IMR-90 (cell line): Measurements from ENCODE around the gene SPATA12. TPM values are rescaled to one million over a fixed set of nuclear protein-coding genes. Genes with fewer than 3 reads are reported as not detected.

Source experiments
- ATAC-seq: fragments of 200-7000 bp; cut with Tn5 transposase; 2 replicates; pipeline ENCODE4 v1.9.1; 2020; ENCODE audit warnings: low read depth, mild to moderate bottlenecking, moderate library complexity
- BruUV-seq: library from RNA; stranded (reverse); fragments of 400-500 nt; replicated peaks from 2 replicates; lab custom pipeline; 2021; lab: Mats Ljungman, UMichigan
- CTCF ChIA-PET: fragments of 300-600 bp; formaldehyde crosslinking; extraction: SDS; loops from one replicate; lab custom pipeline; 2021; ENCODE audit warnings: antibody characterized with exemption; lab: Yijun Ruan, JAX
- POLR2A ChIA-PET: fragments of 300-600 bp; sonication (Branson Sonifier 250); formaldehyde crosslinking; loops from one replicate; lab custom pipeline; 2022; ENCODE audit warnings: antibody characterized with exemption; ENCODE audit not compliant: unreplicated experiment; lab: Charles Lee
- DNase-seq: peaks from one replicate; pipeline ENCODE4 v3.0.0; 2013
- H2AFZ ChIP-seq: replicated peaks from 2 replicates; pipeline ENCODE3; 2013; ENCODE audit warnings: low read length, mild to moderate bottlenecking; ENCODE audit not compliant: poor library complexity
- H2AK5ac ChIP-seq: 2 replicates; pipeline ENCODE4 v1.6.1; 2013; ENCODE audit warnings: low read depth, low read length, inconsistent platforms
- H2AK9ac ChIP-seq: replicated peaks from 2 replicates; pipeline ENCODE3; 2013; ENCODE audit warnings: mild to moderate bottlenecking, low read depth, low read length, moderate library complexity; ENCODE audit not compliant: poor library complexity
- H2BK120ac ChIP-seq: 2 replicates; pipeline ENCODE4 v1.6.1; 2013; ENCODE audit warnings: low read depth, low read length, inconsistent platforms
- H2BK15ac ChIP-seq: 3 replicates; pipeline ENCODE4 v1.6.1; 2013; ENCODE audit warnings: low read depth, low read length, inconsistent platforms
- H2BK20ac ChIP-seq: 2 replicates; pipeline ENCODE4 v1.6.1; 2013; ENCODE audit warnings: low read depth, mild to moderate bottlenecking, inconsistent platforms, low read length, moderate library complexity
- H2BK5ac ChIP-seq: 2 replicates; pipeline ENCODE4 v1.6.1; 2013; ENCODE audit warnings: mild to moderate bottlenecking, low read depth, low read length, inconsistent platforms; ENCODE audit not compliant: poor library complexity, severe bottlenecking
- H3K14ac ChIP-seq: replicated peaks from 2 replicates; pipeline ENCODE4 v1.6.1; 2013; ENCODE audit warnings: low read depth, low read length, inconsistent platforms
- H3K18ac ChIP-seq: 2 replicates; pipeline ENCODE4 v1.6.1; 2013; ENCODE audit warnings: low read depth, low read length, control low read depth
- H3K23ac ChIP-seq: 2 replicates; pipeline ENCODE4 v1.6.1; 2013; ENCODE audit warnings: low read depth, low read length, inconsistent platforms
- H3K27ac ChIP-seq: 2 replicates; pipeline ENCODE4 v1.5.1; 2013; ENCODE audit warnings: mild to moderate bottlenecking, control low read depth, low read length; ENCODE audit not compliant: insufficient read depth
- H3K27me3 ChIP-seq: 2 replicates; pipeline ENCODE4 v1.6.1; 2013; ENCODE audit warnings: low read length; ENCODE audit not compliant: control insufficient read depth, insufficient read depth
- H3K36me3 ChIP-seq: 2 replicates; pipeline ENCODE4 v1.6.1; 2013; ENCODE audit warnings: low read length, mixed read lengths; ENCODE audit not compliant: control insufficient read depth, insufficient read depth
- H3K4ac ChIP-seq: 2 replicates; pipeline ENCODE4 v1.6.1; 2013; ENCODE audit warnings: low read depth, low read length, inconsistent platforms
- H3K4me1 ChIP-seq: 2 replicates; pipeline ENCODE4 v1.6.1; 2013; ENCODE audit warnings: low read length, mixed read lengths; ENCODE audit not compliant: control insufficient read depth, insufficient read depth
- H3K4me2 ChIP-seq: 2 replicates; pipeline ENCODE4 v1.6.1; 2013; ENCODE audit warnings: low read depth, mild to moderate bottlenecking, control low read depth, low read length, moderate library complexity
- H3K4me3 ChIP-seq: 2 replicates; pipeline ENCODE4 v1.5.1; 2013; ENCODE audit warnings: low read depth, mild to moderate bottlenecking, control low read depth, low read length, moderate library complexity; ENCODE audit not compliant: insufficient read depth
- H3K56ac ChIP-seq: 2 replicates; pipeline ENCODE4 v1.6.1; 2013; ENCODE audit warnings: low read length, inconsistent platforms; ENCODE audit not compliant: insufficient read depth; ENCODE audit errors: extremely low read depth
- H3K79me1 ChIP-seq, 2 experiments: 2 replicates each; pipeline ENCODE4 v1.6.1; 2013; ENCODE audit warnings: low read length in 2 of 2, inconsistent platforms in 1 of 2, low read depth in 1 of 2
- H3K9ac ChIP-seq: 2 replicates; pipeline ENCODE4 v1.6.1; 2013; ENCODE audit warnings: low read depth, low read length, control low read depth
- H3K9me1 ChIP-seq: 2 replicates; pipeline ENCODE4 v1.6.1; 2013; ENCODE audit warnings: low read length, inconsistent platforms; ENCODE audit not compliant: insufficient read depth
- H3K9me3 ChIP-seq: 2 replicates; pipeline ENCODE4 v1.6.1; 2013; ENCODE audit warnings: low read length; ENCODE audit not compliant: control insufficient read depth, insufficient read depth
- H4K20me1 ChIP-seq: 2 replicates; pipeline ENCODE4 v1.6.1; 2013; ENCODE audit warnings: low read length, inconsistent platforms; ENCODE audit not compliant: insufficient read depth
- H4K5ac ChIP-seq: 2 replicates; pipeline ENCODE4 v1.6.1; 2013; ENCODE audit warnings: mild to moderate bottlenecking, low read depth, low read length, control low read depth
- H4K8ac ChIP-seq, 2 experiments: 2 replicates each; pipeline ENCODE4 v1.6.1; 2013; ENCODE audit warnings: low read depth in 2 of 2, low read length in 2 of 2, control low read depth in 1 of 2, inconsistent platforms in 1 of 2
- H4K91ac ChIP-seq: 2 replicates; pipeline ENCODE4 v1.6.1; 2013; ENCODE audit warnings: low read depth, low read length, inconsistent platforms; ENCODE audit not compliant: insufficient read depth
- BHLHE40 ChIP-seq: fragments of 150-350 bp; IDR thresholded peaks from 2 replicates; pipeline ENCODE4 v1.6.1; 2016; ENCODE audit warnings: mild to moderate bottlenecking, low read depth, low read length
- CEBPB ChIP-seq: IDR thresholded peaks from 2 replicates; pipeline ENCODE4 v1.6.1; 2012; ENCODE audit warnings: low read depth, low read length, improper control_type of control experiment
- CHD1 ChIP-seq: IDR thresholded peaks from 2 replicates; pipeline ENCODE4 v1.6.1; 2012; ENCODE audit warnings: low read depth, low read length, improper control_type of control experiment
- CTCF ChIP-seq: conservative IDR thresholded peaks from 2 replicates; pipeline ENCODE4 v1.5.1; 2012; ENCODE audit warnings: mild to moderate bottlenecking, low read depth, low read length, improper control_type of control experiment
- ELK1 ChIP-seq: fragments of 150-350 bp; IDR thresholded peaks from 2 replicates; pipeline ENCODE4 v1.6.1; 2016; ENCODE audit warnings: low read depth, mild to moderate bottlenecking, low read length, moderate library complexity, borderline replicate concordance
- FOS ChIP-seq: fragments of 150-350 bp; IDR thresholded peaks from 2 replicates; pipeline ENCODE4 v1.6.1; 2016; ENCODE audit warnings: low read depth, low read length
- MAFK ChIP-seq: IDR thresholded peaks from 2 replicates; pipeline ENCODE4 v1.6.1; 2012; ENCODE audit warnings: low read depth, low read length, improper control_type of control experiment
- MAZ ChIP-seq: IDR thresholded peaks from 2 replicates; pipeline ENCODE4 v1.6.1; 2012; ENCODE audit warnings: low read depth, mild to moderate bottlenecking, low read length, improper control_type of control experiment, moderate library complexity, borderline replicate concordance
- MXI1 ChIP-seq: IDR thresholded peaks from 2 replicates; pipeline ENCODE4 v1.6.1; 2012; ENCODE audit warnings: low read depth, mild to moderate bottlenecking, low read length, moderate library complexity, borderline replicate concordance
- POLR2A ChIP-seq: IDR thresholded peaks from 2 replicates; pipeline ENCODE4 v1.6.1; 2012; ENCODE audit warnings: mild to moderate bottlenecking, low read depth, low read length
- RAD21 ChIP-seq: IDR thresholded peaks from 2 replicates; pipeline ENCODE4 v1.6.1; 2012; ENCODE audit warnings: low read length, improper control_type of control experiment
- RCOR1 ChIP-seq: IDR thresholded peaks from 2 replicates; pipeline ENCODE4 v1.6.1; 2012; ENCODE audit warnings: mild to moderate bottlenecking, low read length, improper control_type of control experiment; ENCODE audit not compliant: insufficient replicate concordance
- RFX5 ChIP-seq: IDR thresholded peaks from 2 replicates; pipeline ENCODE4 v1.8.0; 2012; ENCODE audit warnings: low read depth, mild to moderate bottlenecking, low read length, moderate library complexity
- SMC3 ChIP-seq: fragments of 150-350 bp; IDR thresholded peaks from 2 replicates; pipeline ENCODE4 v1.6.1; 2016; ENCODE audit warnings: low read depth, mild to moderate bottlenecking, antibody characterized with exemption, low read length, moderate library complexity
- USF2 ChIP-seq: fragments of 150-350 bp; IDR thresholded peaks from 2 replicates; pipeline ENCODE4 v1.6.1; 2017; ENCODE audit warnings: mild to moderate bottlenecking, antibody characterized with exemption, low read length, low read depth
- WGBS, 2 experiments: methylation state at CpG; one replicate each; pipeline versions ENCODE4 v1.1.5 to v1.1.7; 2013; ENCODE audit warnings: missing lambda C conversion rate in 2 of 2; ENCODE audit not compliant: insufficient read length in 1 of 2; ENCODE audit errors: extremely low coverage in 2 of 2; 5-methylcytosine and 5-hydroxymethylcytosine counted together
- dilution Hi-C: fragments of 300-500 bp; cut with HindIII; formaldehyde crosslinking; loops from one replicate; pipeline ENCODE4 v1.14.3; 2018; ENCODE audit warnings: low sequenced_read_pairs; ENCODE audit not compliant: unreplicated experiment
- in situ Hi-C: fragments of 300-500 bp; cut with MboI; formaldehyde crosslinking; loops from 3 replicates; pipeline ENCODE4 v1.14.3; 2019; ENCODE audit warnings: low sequenced_read_pairs, inconsistent platforms, mixed read lengths
- intact Hi-C: fragments of 100-400 bp; cut with micrococcal nuclease; formaldehyde crosslinking; loops from 2 replicates; pipeline ENCODE4 v1.10.0; 2022
- polyA plus RNA-seq, 3 experiments: library from polyadenylated mRNA; depleted of rRNA; stranded (reverse); fragments of >200 nt; gene quantifications; 2 replicates each; pipeline ENCODE4 v1.2.3, GENCODE V29; 2012; ENCODE audit warnings: low replicate concordance in 1 of 3
- total RNA-seq: library from RNA; depleted of rRNA; stranded (reverse); fragments of >200 nt; gene quantifications from 2 replicates; pipeline ENCODE4 v1.2.3, GENCODE V29; 2012

SPATA12 gene
- total and polyA plus RNA-seq, 2 of the 4 experiments (the other 2 are of a cell fraction): under 0.01 TPM; not detected in 1

GRCh38 chr3:57015912-57016311 lies 44.6 kb upstream of the SPATA12 start:
- Histone ChIP-seq H2BK120ac (peak overlapping the region; percentile 34; the same call in 1 of the 2 replicates), H3K27me3 (no peaks in the 10 kb centered on the region), H3K4me2 (no peak overlapping the region), H3K56ac (no peak overlapping the region), H4K91ac (no peak overlapping the region), H4K8ac (no peak overlapping the region), H2BK15ac (no peak overlapping the region; the same call in 2 of the 3 replicates), H3K23ac (no peak overlapping the region), H3K36me3 (no peaks in the 10 kb centered on the region), H2AFZ (no peak overlapping the region), H4K20me1 (no peaks in the 10 kb centered on the region), H3K9me3 (no peaks in the 10 kb centered on the region), H3K4me1 (peaks cover 10% of the 10 kb centered on the region), H3K4ac (no peak overlapping the region), H3K27ac (no peak overlapping the region), H3K79me1 (no peaks in the 10 kb centered on the region; a peak in 1 of 4 replicates), H2AK5ac (0 out of 2 replicates have a peak overlapping the region, but pooled peaks have one; percentile 13), H3K18ac (no peak overlapping the region), H3K14ac (no peak overlapping the region), H2BK5ac (no peak overlapping the region), H2AK9ac (peak overlapping the region; percentile 63), H2BK20ac (no peak overlapping the region), H3K9me1 (peaks cover 11% of the 10 kb centered on the region; the same call in 1 of the 2 replicates), H3K4me3 (no peak overlapping the region), H4K5ac (no peak overlapping the region), H3K9ac (no peak overlapping the region)
- TF ChIP-seq RFX5: no peak
- TF ChIP-seq RCOR1: no peak
- no peak for TF ChIP-seq FOS
- TF ChIP-seq MAFK: no peak
- TF ChIP-seq CHD1: no peak
- no peak for TF ChIP-seq BHLHE40
- no peak for TF ChIP-seq RAD21
- TF ChIP-seq USF2: no peak
- no peak for TF ChIP-seq MXI1
- TF ChIP-seq POLR2A: no peak
- no peak for TF ChIP-seq MAZ
- TF ChIP-seq SMC3: no peak
- TF ChIP-seq CTCF: no peak
- TF ChIP-seq CEBPB: no peak
- no peak for TF ChIP-seq ELK1
- ChIA-PET CTCF (no interaction called here), POLR2A (no interaction called here)
- intact Hi-C loops: no loop called here
- in situ Hi-C loops: no loop called here
- WGBS, 2 experiments: 100% methylated on average over 1 of the region's 6 CpGs; no CpG with 5 or more reads in 1 of the 2 experiments
- DNase-seq (no peak), ATAC-seq (no peak)
- no TSS peak for BruUV-seq
- dilution Hi-C loops: no loop called here
